Activated CD4-positive, alpha-beta T cell treated with anti-CD3 and anti-CD28 coated beads for 36 hours (primary cell): Measurements from ENCODE around the gene BRD1. TPM values are rescaled to one million over a fixed set of nuclear protein-coding genes. Genes with fewer than 3 reads are reported as not detected.

Source experiments
- total RNA-seq, 2 experiments: library from RNA; stranded (reverse); gene quantifications; one replicate each; pipeline ENCODE4 v1.2.3, GENCODE V29; 2021

The BRD1 gene
- total RNA-seq, 2 experiments from 2014 or later: 22.1 to 23.6 TPM

Other genes starting within 250 kb of the BRD1 start
- 10 to 100 TPM; 17.3 to 17.4 TPM for gene ZBED4, start 26.0 kb upstream of the BRD1 start, total RNA-seq
- gene ALG12, start 90.6 kb upstream of the BRD1 start, total RNA-seq: 10 to 100 TPM; 13.6 to 13.7 TPM
- 10 to 100 TPM; 15.2 to 16.4 TPM for gene CRELD2, start 90.8 kb upstream of the BRD1 start, total RNA-seq
- gene PIM3, start 132.9 kb upstream of the BRD1 start, total RNA-seq: 100 to 1,000 TPM; 127 to 165 TPM
- under 1 TPM; 0.16 TPM for gene IL17REL, start 184.9 kb upstream of the BRD1 start, total RNA-seq
- gene TTLL8, start 230.4 kb upstream of the BRD1 start, total RNA-seq: not detected